ENCODE measurements around the gene GJB1. TPM values are rescaled to one million over a fixed set of nuclear protein-coding genes. Genes with fewer than 3 reads are reported as not detected.

GJB1 gene
- total RNA-seq, 4 donors from 2014 or later = not detected

DNA sequence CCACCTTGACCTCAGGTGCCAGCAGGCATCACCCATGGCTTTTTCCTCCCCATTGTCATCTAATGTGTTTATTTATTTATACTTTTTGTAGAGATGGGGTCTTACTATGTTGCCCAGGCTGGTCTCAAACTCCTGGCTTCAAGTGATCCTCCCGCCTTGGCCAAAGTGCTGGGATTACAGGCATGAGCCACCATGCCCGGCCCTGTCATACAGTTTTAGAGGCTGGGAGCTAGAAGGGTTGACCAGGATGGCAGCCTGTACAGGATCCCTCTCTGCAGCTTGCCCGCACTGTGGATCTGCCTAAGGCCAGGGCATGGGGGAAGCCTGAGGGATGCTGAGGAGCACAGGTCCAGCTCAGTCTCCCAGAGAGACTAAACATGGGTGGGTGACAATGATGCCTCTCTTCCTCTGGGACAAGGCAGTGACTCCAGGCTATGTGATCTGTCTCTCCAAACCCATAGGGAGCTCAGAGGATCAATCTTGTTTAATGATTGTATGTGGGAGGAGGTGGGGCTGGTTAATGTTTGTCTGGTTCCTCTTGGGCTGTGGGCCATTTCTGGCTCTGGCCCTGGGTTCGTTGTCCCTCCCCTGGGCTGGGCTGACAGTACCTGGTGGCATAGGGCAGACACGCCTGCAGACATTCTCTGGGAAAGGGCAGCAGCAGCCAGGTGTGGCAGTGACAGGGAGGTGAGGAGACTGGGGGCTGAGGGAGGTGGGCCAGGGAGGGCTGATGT, 8.3 kb upstream of the GJB1 start:
- TF ChIP-seq POLR2A (IDR thresholded peaks at IDR 0.05) (no peak), EP300 (IDR thresholded peaks at IDR 0.05) (no peak), POLR2AphosphoS5 (IDR thresholded peaks at IDR 0.05) (no peak)
- TF ChIP-seq, protein P1, sequence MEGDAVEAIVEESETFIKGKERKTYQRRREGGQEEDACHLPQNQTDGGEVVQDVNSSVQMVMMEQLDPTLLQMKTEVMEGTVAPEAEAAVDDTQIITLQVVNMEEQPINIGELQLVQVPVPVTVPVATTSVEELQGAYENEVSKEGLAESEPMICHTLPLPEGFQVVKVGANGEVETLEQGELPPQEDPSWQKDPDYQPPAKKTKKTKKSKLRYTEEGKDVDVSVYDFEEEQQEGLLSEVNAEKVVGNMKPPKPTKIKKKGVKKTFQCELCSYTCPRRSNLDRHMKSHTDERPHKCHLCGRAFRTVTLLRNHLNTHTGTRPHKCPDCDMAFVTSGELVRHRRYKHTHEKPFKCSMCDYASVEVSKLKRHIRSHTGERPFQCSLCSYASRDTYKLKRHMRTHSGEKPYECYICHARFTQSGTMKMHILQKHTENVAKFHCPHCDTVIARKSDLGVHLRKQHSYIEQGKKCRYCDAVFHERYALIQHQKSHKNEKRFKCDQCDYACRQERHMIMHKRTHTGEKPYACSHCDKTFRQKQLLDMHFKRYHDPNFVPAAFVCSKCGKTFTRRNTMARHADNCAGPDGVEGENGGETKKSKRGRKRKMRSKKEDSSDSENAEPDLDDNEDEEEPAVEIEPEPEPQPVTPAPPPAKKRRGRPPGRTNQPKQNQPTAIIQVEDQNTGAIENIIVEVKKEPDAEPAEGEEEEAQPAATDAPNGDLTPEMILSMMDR (IDR thresholded peaks at IDR 0.05) = no peak
- H3K4me3 ChIP-seq = no peak overlapping the region
- ATAC-seq = no peak
- no CpG with 5 or more reads among the region's 5 CpGs for WGBS, 2 donors (ENCODE audit: low coverage in 1 of 2)
- H3K36me3 ChIP-seq = no peaks in the 10 kb centered on the region
- H3K27me3 ChIP-seq = no peaks in the 10 kb centered on the region
- no peak overlapping the region for H3K27ac ChIP-seq
- no peaks in the 10 kb centered on the region for H3K9me3 ChIP-seq
- H3K4me1 ChIP-seq = no peaks in the 10 kb centered on the region

DNA sequence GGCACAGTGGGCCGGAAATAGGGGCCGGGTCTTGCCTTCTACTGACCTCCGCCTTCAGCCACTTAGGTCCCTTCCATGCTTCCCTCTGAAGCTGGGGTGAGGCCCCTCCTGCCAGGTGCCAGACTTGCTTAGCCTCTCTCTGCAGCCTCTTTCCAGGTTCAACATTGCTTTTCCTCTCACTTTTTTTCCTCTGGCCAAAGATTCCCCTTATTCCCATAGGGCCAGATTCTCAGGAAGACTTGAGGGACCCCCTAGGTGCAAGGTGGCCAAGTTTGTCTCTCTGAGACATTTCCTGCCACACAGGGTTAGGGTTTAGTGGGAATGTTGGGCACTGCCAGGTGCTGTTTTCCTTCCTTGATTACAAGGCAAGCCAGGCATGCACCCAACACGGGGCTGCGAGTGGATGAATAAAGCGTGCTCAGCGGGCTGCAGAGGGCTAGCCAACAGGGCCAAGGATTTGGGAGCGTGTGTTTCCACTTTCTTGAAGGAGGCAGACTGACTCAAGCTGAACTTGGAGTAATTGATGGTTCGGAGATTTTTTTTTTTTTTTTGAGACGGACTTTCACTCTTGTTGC, 7.6 kb upstream of the GJB1 start:
- TF ChIP-seq EP300 (IDR thresholded peaks at IDR 0.05) = no peak
- TF ChIP-seq, protein P1 (IDR thresholded peaks at IDR 0.05) = no peak
- no peaks in the 10 kb centered on the region for H3K36me3 ChIP-seq
- no peaks in the 10 kb centered on the region for H3K27me3 ChIP-seq
- H3K4me1 ChIP-seq = no peaks in the 10 kb centered on the region
- no peak overlapping the region for H3K4me3 ChIP-seq
- ATAC-seq = no peak
- 83 to 90% methylated on average over 2 to 10 of the region's 10 CpGs for WGBS, 2 donors (ENCODE audit: low coverage in 1 of 2)
- H3K9me3 ChIP-seq = no peaks in the 10 kb centered on the region
- no peak overlapping the region for H3K27ac ChIP-seq

DNA sequence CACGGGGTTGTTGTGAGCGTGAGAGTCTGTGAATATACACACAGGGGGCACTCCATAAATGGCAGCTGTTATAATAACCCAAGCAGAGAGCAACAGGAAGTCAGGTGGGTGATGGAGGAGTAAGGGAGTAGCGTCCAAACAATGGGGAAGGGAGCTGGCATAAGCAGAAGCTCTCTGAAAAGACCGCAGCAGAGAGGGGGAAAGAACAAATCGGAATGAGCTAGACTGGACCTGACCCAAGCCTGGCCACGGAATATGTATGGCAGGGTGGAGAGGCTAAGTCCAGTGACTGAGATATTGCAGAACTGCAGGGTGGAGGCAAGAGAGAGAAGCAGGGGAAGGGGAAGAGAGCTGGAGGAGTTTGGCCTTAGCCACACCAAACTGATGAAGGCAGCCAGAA, 6.5 kb upstream of the GJB1 start:
- no peaks in the 10 kb centered on the region for H3K9me3 ChIP-seq
- 18 to 20% methylated on average over 1 to 4 of the region's 6 CpGs for WGBS, 2 donors (ENCODE audit: low coverage in 1 of 2)
- H3K36me3 ChIP-seq = no peaks in the 10 kb centered on the region
- no peaks in the 10 kb centered on the region for H3K27me3 ChIP-seq
- H3K27ac ChIP-seq = no peak overlapping the region
- TF ChIP-seq EP300 (IDR thresholded peaks at IDR 0.05) (no peak), POLR2A (IDR thresholded peaks at IDR 0.05) (no peak), POLR2AphosphoS5 (IDR thresholded peaks at IDR 0.05) (no peak)
- TF ChIP-seq, protein P1 (IDR thresholded peaks at IDR 0.05) = no peak
- no peak for ATAC-seq
- H3K4me3 ChIP-seq = no peak overlapping the region
- H3K4me1 ChIP-seq = no peaks in the 10 kb centered on the region

DNA sequence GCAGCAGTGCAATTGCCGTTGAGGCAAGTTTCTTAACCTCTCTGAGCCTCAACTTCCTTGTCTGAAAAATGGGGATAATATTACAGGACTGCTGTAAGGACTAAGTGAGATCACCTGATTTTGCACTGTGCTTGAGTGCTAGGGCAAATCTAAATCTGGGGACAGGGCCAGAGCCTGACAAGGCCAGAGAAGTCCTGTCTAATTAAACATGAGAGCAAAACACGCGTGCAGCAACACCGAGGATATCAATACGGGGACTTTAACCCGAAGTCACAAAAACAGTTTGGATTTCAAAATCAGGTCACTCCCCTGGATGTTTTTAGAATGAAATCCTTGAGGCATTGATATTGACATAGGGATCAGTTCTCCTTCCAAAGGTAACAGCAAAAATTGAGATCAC, 5.7 kb upstream of the GJB1 start:
- 82 to 89% methylated on average over 3 to 5 of the region's 6 CpGs for WGBS, 2 donors (ENCODE audit: low coverage in 1 of 2)
- TF ChIP-seq POLR2AphosphoS5 (IDR thresholded peaks at IDR 0.05) (no peak), EP300 (IDR thresholded peaks at IDR 0.05) (no peak), POLR2A (IDR thresholded peaks at IDR 0.05) (no peak)
- TF ChIP-seq, protein P1 (IDR thresholded peaks at IDR 0.05) = no peak

DNA sequence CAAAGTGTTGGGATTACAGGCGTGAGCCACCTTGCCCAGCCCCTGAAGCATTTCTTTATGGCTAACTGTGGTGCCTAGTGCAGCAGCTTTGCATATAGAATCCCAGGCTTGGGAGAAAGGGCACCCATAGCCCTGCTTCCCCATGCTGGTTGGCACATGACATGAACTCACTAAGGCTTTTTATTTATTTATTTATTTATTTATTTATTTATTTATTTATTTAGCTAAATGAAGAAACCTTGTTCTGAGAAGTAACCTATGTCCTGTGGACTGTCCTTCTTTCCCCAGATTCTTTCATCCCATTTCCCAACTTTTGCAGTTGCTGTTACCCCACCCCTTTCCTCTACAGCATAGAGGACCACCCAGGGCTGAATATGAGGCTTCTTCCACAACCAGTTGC, 1.9 kb upstream of the GJB1 start:
- Histone ChIP-seq H3K4me3 (no peak overlapping the region), H3K4me1 (no peaks in the 10 kb centered on the region), H3K27ac (no peak overlapping the region), H3K36me3 (no peaks in the 10 kb centered on the region), H3K27me3 (peaks cover 6% of the 10 kb centered on the region), H3K9me3 (no peaks in the 10 kb centered on the region)
- no peak for TF ChIP-seq EP300 (IDR thresholded peaks at IDR 0.05)
- no peak for TF ChIP-seq POLR2A (IDR thresholded peaks at IDR 0.05)
- no peak for TF ChIP-seq POLR2AphosphoS5 (IDR thresholded peaks at IDR 0.05)
- TF ChIP-seq, protein P1 (IDR thresholded peaks at IDR 0.05) = no peak
- WGBS, 2 donors (ENCODE audit: low coverage in 1 of 2) = no CpG with 5 or more reads among the region's 1 CpG
- ATAC-seq = no peak

More for the DNA sequence above, 5.7 kb upstream of the GJB1 start:
- no peak for ATAC-seq
- H3K36me3 ChIP-seq = no peaks in the 10 kb centered on the region
- no peaks in the 10 kb centered on the region for H3K27me3 ChIP-seq
- no peak overlapping the region for H3K27ac ChIP-seq
- no peaks in the 10 kb centered on the region for H3K9me3 ChIP-seq
- no peak overlapping the region for H3K4me3 ChIP-seq
- no peaks in the 10 kb centered on the region for H3K4me1 ChIP-seq

Measured in gastroesophageal sphincter (tissue), 4 donors.